Measurements from ENCODE around the gene TSPAN7.

- TF ChIP-seq CTCF (conservative IDR thresholded peaks at IDR 0.05; ENCODE audit: low read depth, low read length) (no peak), EZH2 (IDR thresholded peaks at IDR 0.05; ENCODE audit: low read length, unreplicated experiment) (no peak), EZH2phosphoT487 (IDR thresholded peaks at IDR 0.05; ENCODE audit: borderline replicate concordance, low read length) (no peak)
Observed at GRCh38 chrX:38662640-38663039, 101.3 kb downstream of the TSPAN7 start.
